Upper lobe of right lung (tissue), 1 donor: ENCODE results near the gene OR52E4. TPM values are rescaled to one million over a fixed set of nuclear protein-coding genes. Genes with fewer than 3 reads are reported as not detected.

Source experiments
- ATAC-seq: fragments of 200-7000 bp; cut with Tn5 transposase; one replicate; pipeline ENCODE4 v1.9.1; 2020; ENCODE audit warnings: mild to moderate bottlenecking, moderate library complexity
- DNase-seq: peaks from one replicate; pipeline ENCODE4 v3.0.0-alpha.2; 2020
- H3K27ac ChIP-seq: fragments of 200-600 bp; one replicate; pipeline ENCODE4 v1.8.0; 2022
- H3K27me3 ChIP-seq: fragments of 200-600 bp; one replicate; pipeline ENCODE4 v1.8.0; 2022; ENCODE audit warnings: mild to moderate bottlenecking
- H3K36me3 ChIP-seq: fragments of 200-600 bp; one replicate; pipeline ENCODE4 v1.8.0; 2022
- H3K4me1 ChIP-seq: fragments of 200-600 bp; one replicate; pipeline ENCODE4 v1.8.0; 2022
- H3K4me3 ChIP-seq: fragments of 200-600 bp; one replicate; pipeline ENCODE4 v1.8.0; 2022; ENCODE audit warnings: mild to moderate bottlenecking
- H3K9me3 ChIP-seq: fragments of 200-600 bp; one replicate; pipeline ENCODE4 v1.8.0; 2022
- CTCF ChIP-seq: fragments of 200-600 bp; IDR thresholded peaks from one replicate; pipeline ENCODE4 v1.8.0; 2022; ENCODE audit warnings: antibody characterized with exemption
- intact Hi-C: fragments of 100-400 bp; cut with DNase I; formaldehyde crosslinking; loops from one replicate; pipeline ENCODE4 v1.11.0; 2022
- total RNA-seq: library from RNA; stranded (reverse); fragmentation: NEBNext Ultra II Directional; extraction: Animal tissue kit (Norgen Biotek cat#: 25700); gene quantifications from one replicate; pipeline ENCODE4 v1.2.1, GENCODE V29; 2021
- donor health status: DM: no; HTN: yes; CAD: no; lungs with severe emphysema.

Gene OR52E4
- total RNA-seq, 1 donor from 2014 or later: not detected

- Histone ChIP-seq H3K27ac (no peak overlapping the region), H3K27me3 (no peaks in the 10 kb centered on the region), H3K9me3 (no peaks in the 10 kb centered on the region), H3K4me3 (no peak overlapping the region), H3K4me1 (no peaks in the 10 kb centered on the region), H3K36me3 (no peaks in the 10 kb centered on the region)
- no peak for ATAC-seq
- intact Hi-C loops: no loop called here
- no peak for TF ChIP-seq CTCF
- DNase-seq: no peak
Measured at GRCh38 chr11:5887172-5887571, 6.7 kb downstream of the OR52E4 start.

GRCh38 chr11:5887661-5888060 lies 7.2 kb downstream of the OR52E4 start:
- no peaks in the 10 kb centered on the region for H3K27me3 ChIP-seq
- no peak for DNase-seq
- no peaks in the 10 kb centered on the region for H3K9me3 ChIP-seq
- no peaks in the 10 kb centered on the region for H3K4me1 ChIP-seq
- intact Hi-C loops: no loop called here
- H3K36me3 ChIP-seq: no peaks in the 10 kb centered on the region
- H3K4me3 ChIP-seq: no peak overlapping the region
- no peak overlapping the region for H3K27ac ChIP-seq
- no peak for ATAC-seq
- TF ChIP-seq CTCF: no peak

- Histone ChIP-seq H3K27ac (no peak overlapping the region), H3K4me1 (no peaks in the 10 kb centered on the region), H3K27me3 (no peaks in the 10 kb centered on the region), H3K9me3 (no peaks in the 10 kb centered on the region), H3K4me3 (no peak overlapping the region), H3K36me3 (no peaks in the 10 kb centered on the region)
- ATAC-seq (no peak), DNase-seq (no peak)
- peak; percentile 46 for TF ChIP-seq CTCF
- intact Hi-C loops: no loop called here
Measured at GRCh38 chr11:5891216-5891800, 10.9 kb downstream of the OR52E4 start.

DNA sequence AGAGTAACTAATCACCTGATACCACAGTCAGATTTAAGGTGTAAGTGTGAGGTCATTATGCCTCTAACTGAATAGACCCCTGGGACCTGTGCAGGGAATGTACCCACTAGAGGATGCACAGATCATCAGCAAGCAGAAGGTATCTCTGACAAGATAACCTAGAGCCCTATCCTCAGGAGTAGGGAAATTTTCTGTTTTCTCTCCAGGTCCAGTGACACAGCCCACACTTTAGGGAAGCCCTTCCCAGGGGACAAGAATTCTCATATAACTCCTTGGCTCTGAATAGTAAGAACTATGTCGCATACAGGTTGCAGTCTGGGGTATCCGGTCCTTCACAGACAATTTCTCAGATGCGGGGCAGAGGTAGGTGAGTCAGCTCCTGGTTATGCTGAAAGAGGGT lies 12.5 kb downstream of the OR52E4 start, which contains the start of gene OR52E5:
Gene OR52E5 (plus strand): TSS at position 301 of the 400 bp plus-strand sequence. CDS start 7,569 bp downstream, outside the sequence.
- H3K4me3 ChIP-seq: no peak within 1 kb of the TSS
- no peak for TF ChIP-seq CTCF
- H3K27me3 ChIP-seq: no peaks in the 10 kb centered on the region
- no peak for ATAC-seq
- DNase-seq: no peak
- no peaks in the 10 kb centered on the region for H3K4me1 ChIP-seq
- H3K27ac ChIP-seq: no peak within 1 kb of the TSS
- H3K36me3 ChIP-seq: no peaks in the 10 kb centered on the region
- intact Hi-C loops: no loop called here
- H3K9me3 ChIP-seq: no peaks in the 10 kb centered on the region

GRCh38 chr11:5899534-5899933 lies 19.1 kb downstream of the OR52E4 start:
- Histone ChIP-seq H3K9me3 (no peaks in the 10 kb centered on the region), H3K27me3 (no peaks in the 10 kb centered on the region), H3K4me3 (no peak overlapping the region), H3K36me3 (no peaks in the 10 kb centered on the region), H3K4me1 (no peaks in the 10 kb centered on the region), H3K27ac (no peak overlapping the region)
- DNase-seq: no peak
- no peak for TF ChIP-seq CTCF
- intact Hi-C loops: no loop called here
- no peak for ATAC-seq

DNA sequence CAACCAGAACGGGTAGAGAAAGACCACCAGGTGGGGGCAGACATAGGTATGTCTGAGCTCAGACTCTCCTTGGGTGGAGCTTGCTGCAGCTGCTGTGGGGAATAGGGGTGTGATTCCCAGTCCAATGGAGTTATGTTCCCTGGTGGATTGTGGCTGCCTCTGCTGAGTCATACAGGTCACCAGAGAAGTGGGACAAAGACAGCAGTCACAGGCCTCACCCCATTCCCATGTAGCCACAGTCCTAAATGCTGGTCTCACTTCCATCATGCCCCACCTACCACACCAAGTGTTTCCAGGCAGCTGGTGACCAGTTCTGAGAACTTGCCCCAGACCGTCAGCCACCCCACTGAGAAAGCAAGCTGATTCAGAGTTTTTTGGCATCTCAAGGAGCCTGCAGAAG lies 30.1 kb downstream of the OR52E4 start:
- TF ChIP-seq CTCF: no peak
- H3K9me3 ChIP-seq: no peaks in the 10 kb centered on the region
- no peak overlapping the region for H3K4me3 ChIP-seq
- intact Hi-C loops: no loop called here
- ATAC-seq (no peak), DNase-seq (no peak)
- no peak overlapping the region for H3K27ac ChIP-seq
- H3K4me1 ChIP-seq: no peaks in the 10 kb centered on the region
- no peaks in the 10 kb centered on the region for H3K27me3 ChIP-seq
- H3K36me3 ChIP-seq: no peaks in the 10 kb centered on the region
